Vein endothelial cell (primary cell): ENCODE measurements around the gene FCRL4. TPM values are rescaled to one million over a fixed set of nuclear protein-coding genes. Genes with fewer than 3 reads are reported as not detected.

Experiments
- total RNA-seq: library from RNA; depleted of rRNA; stranded (reverse); fragments of >200 nt; gene quantifications from 2 replicates; pipeline ENCODE4 v1.2.3, GENCODE V29; 2012

The FCRL4 gene
- total RNA-seq = under 0.01 TPM in 1 of 2 replicates, not detected in the other

DNA sequence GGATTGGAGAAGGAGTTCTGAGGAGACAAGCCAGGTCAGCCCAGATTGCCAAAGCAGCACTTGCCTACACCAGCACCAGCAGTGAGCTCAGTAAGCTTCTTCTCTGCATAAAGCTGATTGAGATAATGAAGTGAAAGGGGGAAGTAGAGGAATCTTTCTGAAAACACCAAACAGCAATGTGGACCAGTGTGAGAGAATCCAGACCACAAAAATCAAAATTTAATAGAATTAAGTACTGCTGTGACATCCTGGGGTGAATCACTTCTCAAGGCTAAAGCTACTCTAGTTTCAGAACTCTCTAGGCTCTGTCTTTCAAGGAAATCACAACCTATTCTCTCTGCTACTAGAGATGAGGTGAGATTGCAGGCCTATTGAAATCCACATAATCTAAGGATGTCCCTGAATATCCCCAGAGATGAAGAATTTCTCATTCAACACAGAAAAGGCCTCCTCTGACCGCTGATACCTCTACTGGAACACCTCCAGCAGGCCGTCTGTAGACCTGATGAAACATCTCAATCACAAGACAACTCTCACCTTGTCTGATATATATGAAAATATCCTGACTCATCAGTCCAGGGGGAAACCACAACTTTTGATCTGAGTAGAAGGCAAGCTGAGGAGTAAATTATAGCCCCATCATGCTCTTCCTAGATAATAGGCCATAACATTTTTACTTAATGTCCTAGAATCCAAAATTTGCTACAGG lies at the start of gene FCRL4:
Gene FCRL4, minus strand, starts transcription at position 127 of the 709 bp plus-strand sequence. CDS start 141 bp downstream, outside the sequence.

DNA sequence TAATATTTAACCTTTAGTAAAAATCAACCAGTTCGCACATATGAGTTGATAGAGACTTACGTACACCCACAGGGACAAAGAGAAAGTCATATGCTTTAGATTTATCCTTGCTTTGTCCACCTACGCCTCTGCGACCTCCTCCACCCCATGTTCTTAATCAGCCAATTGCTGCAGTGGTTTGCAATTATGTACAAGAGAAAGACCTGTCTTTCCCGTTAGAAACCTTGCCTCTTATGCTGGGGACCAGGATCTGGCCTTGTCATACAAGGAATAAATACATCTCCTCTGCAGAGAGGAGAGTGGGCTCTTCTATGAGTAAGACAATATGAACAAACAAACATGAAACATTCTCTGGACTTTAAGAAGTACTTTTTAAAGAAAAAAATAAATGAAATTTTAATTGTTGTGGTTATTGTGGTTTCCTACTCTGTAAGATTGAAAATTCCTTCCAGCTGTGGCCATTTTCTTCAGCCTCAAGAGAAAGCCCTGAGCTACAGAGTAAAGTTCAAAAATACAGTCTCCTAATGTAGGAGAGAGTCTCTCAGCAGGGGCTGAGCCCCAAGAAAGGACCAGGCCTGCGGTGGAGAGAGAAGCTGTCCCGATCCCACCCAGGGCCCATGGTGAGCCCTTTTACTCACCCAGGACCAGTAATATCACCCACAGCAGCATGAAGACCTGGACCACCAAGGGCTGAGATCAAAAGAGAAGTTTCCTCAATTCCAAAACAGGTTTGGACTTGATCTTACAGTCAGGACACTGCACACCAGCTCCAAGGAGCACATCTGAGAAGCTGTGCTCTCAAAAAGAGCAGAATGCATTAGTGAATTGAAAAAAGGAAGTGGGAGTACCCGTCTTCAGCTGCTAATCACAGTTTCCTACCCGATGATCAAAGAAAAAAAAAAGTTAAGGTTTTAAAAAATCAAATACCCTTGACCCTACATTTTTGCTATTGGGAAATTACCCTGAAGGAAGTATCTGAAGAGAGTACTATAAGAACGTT lies 45.9 kb downstream of the FCRL4 start, which contains the start of gene FCRL5:
Gene FCRL5, minus strand, starts transcription at position 822 of the 1,000 bp plus-strand sequence. Its CDS starts 153 bp downstream, at position 669.

Other genes starting within 250 kb of the FCRL4 start
- gene FCRL5, start 45.6 kb downstream of the FCRL4 start, total RNA-seq = not detected in 2 replicates
- gene FCRL3, start 102.7 kb upstream of the FCRL4 start, total RNA-seq = not detected in 2 replicates
- not detected in 2 replicates for gene FCRL2, start 179.0 kb upstream of the FCRL4 start, total RNA-seq
- gene FCRL1, start 222.0 kb upstream of the FCRL4 start, total RNA-seq = not detected in 2 replicates
- not detected in 2 replicates for gene CD5L, start 243.7 kb upstream of the FCRL4 start, total RNA-seq